WERI-Rb-1 (cell line): Measurements from ENCODE around the gene SERPINH1.

Source experiments
- DNase-seq: peaks from one replicate; pipeline ENCODE4 v3.0.0-alpha.2; 2020
- H3K27ac ChIP-seq: fragments of 250-450 bp; sonication (Bioruptor Pico); 2 replicates; pipeline ENCODE4 v1.5.1; 2020; ENCODE audit warnings: mild to moderate bottlenecking, moderate library complexity
- H3K27me3 ChIP-seq: fragments of 250-450 bp; sonication (Bioruptor Pico); 2 replicates; pipeline ENCODE4 v1.5.1; 2021; ENCODE audit warnings: mild to moderate bottlenecking, low read depth, moderate library complexity; ENCODE audit not compliant: insufficient read depth, severe bottlenecking
- H3K36me3 ChIP-seq: fragments of 250-450 bp; sonication (Bioruptor Pico); 2 replicates; pipeline ENCODE4 v1.5.1; 2020; ENCODE audit warnings: mild to moderate bottlenecking, moderate library complexity
- H3K4me3 ChIP-seq: 2 replicates; pipeline ENCODE4 v1.5.1; 2011; ENCODE audit warnings: low read depth, mild to moderate bottlenecking, control low read depth, low read length
- H3K9me3 ChIP-seq: fragments of 250-450 bp; sonication (Bioruptor Pico); 2 replicates; pipeline ENCODE4 v1.5.1; 2021; ENCODE audit warnings: mild to moderate bottlenecking, moderate library complexity; ENCODE audit not compliant: severe bottlenecking
- CTCF ChIP-seq: IDR thresholded peaks from 2 replicates; pipeline ENCODE4 v1.5.1; 2011; ENCODE audit warnings: low read depth, mild to moderate bottlenecking, control low read depth, inconsistent platforms, low read length

Gene SERPINH1

DNA sequence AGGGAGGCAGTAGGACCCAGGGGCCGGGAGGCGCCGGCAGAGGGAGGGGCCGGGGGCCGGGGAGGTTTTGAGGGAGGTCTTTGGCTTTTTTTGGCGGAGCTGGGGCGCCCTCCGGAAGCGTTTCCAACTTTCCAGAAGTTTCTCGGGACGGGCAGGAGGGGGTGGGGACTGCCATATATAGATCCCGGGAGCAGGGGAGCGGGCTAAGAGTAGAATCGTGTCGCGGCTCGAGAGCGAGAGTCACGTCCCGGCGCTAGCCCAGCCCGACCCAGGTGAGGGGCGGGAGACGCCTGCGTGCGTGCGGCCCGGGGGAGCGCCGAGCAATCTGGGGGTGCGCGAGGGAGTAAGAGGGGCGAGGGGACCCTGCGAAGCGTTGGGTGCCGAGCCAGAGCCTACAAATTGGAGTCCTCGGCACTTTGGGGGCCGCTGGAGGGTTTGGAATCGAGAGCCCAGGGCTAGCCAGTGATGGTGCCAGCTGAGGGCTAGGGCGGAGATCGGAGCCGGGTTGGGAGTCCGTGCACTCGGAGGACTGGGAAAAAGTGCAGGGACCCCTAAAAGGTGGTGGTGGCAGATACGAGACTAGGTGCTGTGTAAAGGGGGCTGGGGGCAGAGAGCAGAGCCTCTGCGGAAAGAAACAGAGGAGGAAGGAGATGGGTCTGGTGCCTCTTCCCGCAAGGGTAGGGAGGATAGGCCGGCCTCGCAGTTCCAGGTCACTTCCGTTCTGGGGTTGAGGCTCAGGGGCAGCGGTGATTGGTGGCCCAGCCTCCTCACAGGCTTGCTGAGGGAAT lies at the start of gene SERPINH1:
Gene SERPINH1 (plus strand): TSS at position 206 of the 788 bp plus-strand sequence. CDS start 4,097 bp downstream, outside the sequence.
- H3K27me3 ChIP-seq, result no peaks in the 10 kb centered on the region
- H3K27ac ChIP-seq, result peak within 1 kb of the TSS; percentile 67
- H3K9me3 ChIP-seq, result no peaks in the 10 kb centered on the region
- TF ChIP-seq CTCF, result no peak
- DNase-seq, result peak; percentile 79
- H3K36me3 ChIP-seq, result no peaks in the 10 kb centered on the region
- H3K4me3 ChIP-seq, result peak within 1 kb of the TSS; percentile 50

GRCh38 chr11:75513250-75513649 lies 48.8 kb upstream of the SERPINH1 start:
- Histone ChIP-seq H3K27me3 (no peaks in the 10 kb centered on the region), H3K36me3 (peaks cover 13% of the 10 kb centered on the region), H3K27ac (no peak overlapping the region), H3K9me3 (no peaks in the 10 kb centered on the region), H3K4me3 (no peak overlapping the region)
- no peak for DNase-seq
- TF ChIP-seq CTCF, result no peak

DNA sequence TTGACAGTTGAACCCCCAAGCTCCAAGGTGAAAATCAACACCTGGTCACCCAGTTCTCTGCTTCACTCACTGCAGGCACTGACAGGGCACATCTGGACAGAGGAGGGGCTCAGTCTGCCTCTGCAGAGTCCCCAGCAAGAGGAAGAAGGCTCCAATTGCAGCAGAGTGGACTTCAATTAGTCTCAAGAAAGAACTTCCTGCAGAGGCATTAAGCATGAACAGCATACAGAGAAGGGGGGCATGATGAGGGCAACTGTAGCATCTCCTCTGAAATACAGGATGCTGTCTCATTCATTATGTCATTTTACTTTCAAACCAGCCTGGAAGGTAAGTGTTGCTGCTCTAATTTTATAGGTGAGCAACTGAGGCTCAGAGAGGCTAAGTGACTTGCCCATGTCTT lies 47.5 kb upstream of the SERPINH1 start:
- no peak overlapping the region for H3K27ac ChIP-seq
- H3K27me3 ChIP-seq, result no peaks in the 10 kb centered on the region
- DNase-seq, result no peak
- no peaks in the 10 kb centered on the region for H3K9me3 ChIP-seq
- peaks cover 13% of the 10 kb centered on the region for H3K36me3 ChIP-seq
- H3K4me3 ChIP-seq, result no peak overlapping the region
- TF ChIP-seq CTCF, result no peak

DNA sequence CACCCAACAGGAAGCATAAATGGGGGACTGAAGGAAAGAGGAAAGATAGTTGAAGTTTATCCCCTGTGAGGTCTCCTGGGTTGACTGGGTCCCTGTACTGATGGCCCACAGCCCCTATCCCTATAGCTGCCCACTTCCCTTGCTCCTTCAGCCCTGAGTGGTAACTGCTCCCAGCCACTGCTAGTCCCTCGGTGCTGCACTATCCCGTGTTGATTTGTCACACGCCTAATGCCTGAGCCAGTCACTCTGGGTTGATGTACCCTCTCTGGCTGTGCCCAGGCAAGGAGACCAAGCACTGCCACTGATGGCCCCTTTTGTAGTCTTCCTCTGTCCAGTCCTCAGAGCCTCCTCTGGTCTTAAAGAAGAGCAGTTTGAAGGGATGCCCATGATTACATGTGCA lies 45.9 kb upstream of the SERPINH1 start:
- Histone ChIP-seq H3K9me3 (no peaks in the 10 kb centered on the region), H3K27me3 (no peaks in the 10 kb centered on the region), H3K27ac (no peak overlapping the region), H3K4me3 (no peak overlapping the region), H3K36me3 (peaks cover 13% of the 10 kb centered on the region)
- no peak for DNase-seq
- TF ChIP-seq CTCF, result no peak

- H3K27ac ChIP-seq, result no peak overlapping the region
- H3K27me3 ChIP-seq, result no peaks in the 10 kb centered on the region
- peaks cover 14% of the 10 kb centered on the region for H3K36me3 ChIP-seq
- DNase-seq, result no peak
- no peak overlapping the region for H3K4me3 ChIP-seq
- TF ChIP-seq CTCF, result no peak
- no peaks in the 10 kb centered on the region for H3K9me3 ChIP-seq
Measured at GRCh38 chr11:75516886-75517285, 45.2 kb upstream of the SERPINH1 start.

DNA sequence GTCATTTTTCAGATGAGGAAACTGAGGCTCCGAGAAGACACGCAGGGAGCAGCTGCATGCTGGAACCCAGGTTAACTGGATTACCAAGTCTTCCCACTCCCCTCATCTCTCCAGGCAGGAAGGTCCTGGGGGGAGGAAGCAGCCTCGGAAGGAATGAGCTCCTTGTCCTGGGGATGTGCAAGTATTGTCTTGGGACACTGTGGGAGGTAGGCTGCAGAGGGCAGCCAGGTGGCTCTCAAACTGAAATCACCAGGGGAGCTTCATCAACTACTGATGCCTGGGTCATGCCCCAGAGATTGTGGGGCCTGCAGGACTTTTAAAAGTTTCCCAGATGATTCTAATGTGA lies 43.9 kb upstream of the SERPINH1 start:
- no peak for TF ChIP-seq CTCF
- Histone ChIP-seq H3K27me3 (no peaks in the 10 kb centered on the region), H3K27ac (0 out of 2 replicates have a peak overlapping the region, but pooled peaks have one; percentile 31), H3K9me3 (no peaks in the 10 kb centered on the region), H3K36me3 (peaks cover 16% of the 10 kb centered on the region), H3K4me3 (no peak overlapping the region)
- DNase-seq, result no peak
